Measurements from ENCODE around the gene UBA52. TPM values are rescaled to one million over a fixed set of nuclear protein-coding genes. Genes with fewer than 3 reads are reported as not detected.

Gene UBA52
- total RNA-seq, 1 experiment from 2014 or later = 1,265 TPM

DNA sequence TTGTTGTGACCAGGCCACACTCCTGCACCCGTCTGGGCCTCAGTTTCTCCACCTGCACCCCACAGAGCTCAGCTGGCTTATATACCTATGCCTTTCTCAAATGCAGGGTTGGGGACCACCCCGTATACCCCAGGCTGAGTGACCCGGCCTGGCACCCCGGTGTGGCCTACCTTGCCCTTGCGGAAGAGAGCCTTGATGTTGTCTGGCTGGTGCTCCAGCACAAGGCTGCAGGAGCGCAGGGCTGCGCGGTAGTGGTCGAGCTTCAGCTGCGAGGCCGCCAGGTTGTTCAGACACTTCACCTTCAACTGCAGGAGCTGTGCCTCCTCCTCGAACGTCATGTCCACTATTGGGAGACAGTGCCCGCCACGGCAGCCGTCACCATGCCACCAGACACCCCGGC lies 34.2 kb upstream of the UBA52 start:
- Histone ChIP-seq H3K4me2 (ENCODE audit: insufficient read depth, insufficient read length, low read length) (no peak overlapping the region), H4K91ac (ENCODE audit: insufficient read length, low read depth, low read length) (no peak overlapping the region), H3K18ac (ENCODE audit: insufficient read length, low read depth, low read length) (no peak overlapping the region), H3K27ac (ENCODE audit: insufficient read length, low read depth, low read length) (no peak overlapping the region), H2BK120ac (ENCODE audit: low read depth, low read length, poor library complexity, severe bottlenecking) (no peak overlapping the region), H3K14ac (ENCODE audit: insufficient read depth, low read length) (no peak overlapping the region), H4K5ac (ENCODE audit: insufficient read length, low read depth, low read length) (no peak overlapping the region), H2AFZ (ENCODE audit: low read length) (no peak overlapping the region), H2BK12ac (ENCODE audit: insufficient read length, low read depth, low read length) (no peak overlapping the region), H3K23me2 (ENCODE audit: insufficient read length, low read depth, low read length, poor library complexity, severe bottlenecking) (peaks cover under 1% of the 10 kb centered on the region), H2BK20ac (ENCODE audit: low read depth, low read length, poor library complexity, severe bottlenecking) (no peak overlapping the region), H3K56ac (ENCODE audit: insufficient read length, low read depth, low read length) (no peak overlapping the region), H3K79me1 (ENCODE audit: insufficient read depth, low read depth, low read length, poor library complexity, severe bottlenecking) (peaks cover 3% of the 10 kb centered on the region), H2BK15ac (ENCODE audit: low read depth, low read length) (no peak overlapping the region), H4K20me1 (ENCODE audit: control insufficient read depth, insufficient read depth, insufficient read length) (no peaks in the 10 kb centered on the region), H3K27me3 (ENCODE audit: insufficient read depth, low read length) (no peaks in the 10 kb centered on the region), H3K9me3 (ENCODE audit: control insufficient read depth, low read depth, low read length) (no peaks in the 10 kb centered on the region), H3K23ac (ENCODE audit: insufficient read length, low read depth, low read length) (no peak overlapping the region), H3T11ph (ENCODE audit: low read length) (no peak overlapping the region), H2AK5ac (ENCODE audit: insufficient read length, low read length) (no peak overlapping the region), H2BK5ac (ENCODE audit: insufficient read length, low read length) (no peak overlapping the region), H3K79me2 (ENCODE audit: insufficient read depth, low read length) (no peaks in the 10 kb centered on the region), H3K9ac (ENCODE audit: extremely low read depth, insufficient read length, low read length) (no peak overlapping the region), H4K8ac (replicated peaks; ENCODE audit: insufficient read length, low read depth, low read length) (no peak overlapping the region), H3K4me1 (ENCODE audit: insufficient read depth, low read length) (no peaks in the 10 kb centered on the region), H3K4ac (ENCODE audit: low read depth, low read length) (no peak overlapping the region)
- Mint-ChIP-seq H3K27ac (no peak overlapping the region), H3K4me3 (no peak overlapping the region), H3K27me3 (ENCODE audit: low read depth) (no peaks in the 10 kb centered on the region), H3K4me1 (peaks cover 1 to 2% of the 10 kb centered on the region in 2 experiments), H3K36me3 (ENCODE audit: insufficient read depth in 1 of 3, low read depth in 3 of 3) (peaks cover 24 to 77% (median 72%) of the 10 kb centered on the region in 3 experiments; a peak in 6 of 7 replicates), H3K9me3 (no peaks in the 10 kb centered on the region)
- WGBS (ENCODE audit: extremely low coverage, insufficient read length, low lambda C conversion rate) = no CpG with 5 or more reads among the region's 17 CpGs
- DNase-seq = no peak
- TF ChIP-seq, protein P1, sequence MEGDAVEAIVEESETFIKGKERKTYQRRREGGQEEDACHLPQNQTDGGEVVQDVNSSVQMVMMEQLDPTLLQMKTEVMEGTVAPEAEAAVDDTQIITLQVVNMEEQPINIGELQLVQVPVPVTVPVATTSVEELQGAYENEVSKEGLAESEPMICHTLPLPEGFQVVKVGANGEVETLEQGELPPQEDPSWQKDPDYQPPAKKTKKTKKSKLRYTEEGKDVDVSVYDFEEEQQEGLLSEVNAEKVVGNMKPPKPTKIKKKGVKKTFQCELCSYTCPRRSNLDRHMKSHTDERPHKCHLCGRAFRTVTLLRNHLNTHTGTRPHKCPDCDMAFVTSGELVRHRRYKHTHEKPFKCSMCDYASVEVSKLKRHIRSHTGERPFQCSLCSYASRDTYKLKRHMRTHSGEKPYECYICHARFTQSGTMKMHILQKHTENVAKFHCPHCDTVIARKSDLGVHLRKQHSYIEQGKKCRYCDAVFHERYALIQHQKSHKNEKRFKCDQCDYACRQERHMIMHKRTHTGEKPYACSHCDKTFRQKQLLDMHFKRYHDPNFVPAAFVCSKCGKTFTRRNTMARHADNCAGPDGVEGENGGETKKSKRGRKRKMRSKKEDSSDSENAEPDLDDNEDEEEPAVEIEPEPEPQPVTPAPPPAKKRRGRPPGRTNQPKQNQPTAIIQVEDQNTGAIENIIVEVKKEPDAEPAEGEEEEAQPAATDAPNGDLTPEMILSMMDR (conservative IDR thresholded peaks at IDR 0.05) = no peak

Measured in H9 (cell line).